Peyer's patch (tissue), 4 donors: ENCODE data around the gene TEAD1.

Experiments
- CTCF ChIP-seq, 6 experiments: fragments of 450-650 bp in 4 of 6; fragments of 200-600 bp in 2 of 6; sonication (generic) in 1 of 6; IDR thresholded peaks; one replicate each; pipeline ENCODE4 v1.5.1; 2017 to 2019; ENCODE audit warnings: antibody characterized with exemption in 6 of 6, mild to moderate bottlenecking in 3 of 6, moderate library complexity in 1 of 6
- POLR2A ChIP-seq, 2 donors: fragments of 450-650 bp; IDR thresholded peaks; one replicate each; pipeline ENCODE4 v1.5.1; 2017; ENCODE audit warnings: antibody characterized with exemption in 2 of 2, mild to moderate bottlenecking in 2 of 2, moderate library complexity in 2 of 2

- TF ChIP-seq CTCF (IDR thresholded peaks at IDR 0.05) (no peak), POLR2A (IDR thresholded peaks at IDR 0.05) (no peak)
Measured at GRCh38 chr11:12834166-12834565, 159.9 kb downstream of the TEAD1 start.
